IgD-negative memory B cell (primary cell): ENCODE measurements around the gene DBF4B. TPM values are rescaled to one million over a fixed set of nuclear protein-coding genes. Genes with fewer than 3 reads are reported as not detected.
A peak's percentile ranks its signal among the peaks of the same experiment; 100 is the strongest.

Experiments used
- H3K27ac Mint-ChIP-seq, 3 donors: one replicate each; pipeline ENCODE4 v1.8.0; 2020 to 2022; ENCODE audit warnings: mild to moderate bottlenecking in 3 of 3, mixed read lengths in 3 of 3, moderate library complexity in 1 of 3
- H3K27me3 Mint-ChIP-seq: one replicate; pipeline ENCODE4 v1.8.0; 2021; ENCODE audit warnings: mixed read lengths
- H3K36me3 Mint-ChIP-seq: one replicate; pipeline ENCODE4 v1.8.0; 2020; ENCODE audit warnings: mild to moderate bottlenecking, mixed read lengths
- H3K4me1 Mint-ChIP-seq, 3 donors: one replicate each; pipeline ENCODE4 v1.8.0; 2020 to 2022; ENCODE audit warnings: mixed read lengths in 3 of 3, mild to moderate bottlenecking in 1 of 3
- H3K4me3 Mint-ChIP-seq, 4 donors: one replicate each; pipeline ENCODE4 v1.8.0; 2020 to 2022; ENCODE audit warnings: mild to moderate bottlenecking in 4 of 4, mixed read lengths in 4 of 4, moderate library complexity in 3 of 4
- H3K9me3 Mint-ChIP-seq, 3 donors: one replicate each; pipeline ENCODE4 v1.8.0; 2020 to 2021; ENCODE audit warnings: mixed read lengths in 3 of 3, mild to moderate bottlenecking in 1 of 3
- polyA plus RNA-seq: library from polyadenylated mRNA; unstranded; fragments of 300-500 nt; fragmentation: Illumina TruSeq; gene quantifications from one replicate; pipeline ENCODE4 v1.2.3, GENCODE V29; 2021

DBF4B gene
- polyA plus RNA-seq, 1 donor from 2014 or later, result 1.1 TPM

DNA sequence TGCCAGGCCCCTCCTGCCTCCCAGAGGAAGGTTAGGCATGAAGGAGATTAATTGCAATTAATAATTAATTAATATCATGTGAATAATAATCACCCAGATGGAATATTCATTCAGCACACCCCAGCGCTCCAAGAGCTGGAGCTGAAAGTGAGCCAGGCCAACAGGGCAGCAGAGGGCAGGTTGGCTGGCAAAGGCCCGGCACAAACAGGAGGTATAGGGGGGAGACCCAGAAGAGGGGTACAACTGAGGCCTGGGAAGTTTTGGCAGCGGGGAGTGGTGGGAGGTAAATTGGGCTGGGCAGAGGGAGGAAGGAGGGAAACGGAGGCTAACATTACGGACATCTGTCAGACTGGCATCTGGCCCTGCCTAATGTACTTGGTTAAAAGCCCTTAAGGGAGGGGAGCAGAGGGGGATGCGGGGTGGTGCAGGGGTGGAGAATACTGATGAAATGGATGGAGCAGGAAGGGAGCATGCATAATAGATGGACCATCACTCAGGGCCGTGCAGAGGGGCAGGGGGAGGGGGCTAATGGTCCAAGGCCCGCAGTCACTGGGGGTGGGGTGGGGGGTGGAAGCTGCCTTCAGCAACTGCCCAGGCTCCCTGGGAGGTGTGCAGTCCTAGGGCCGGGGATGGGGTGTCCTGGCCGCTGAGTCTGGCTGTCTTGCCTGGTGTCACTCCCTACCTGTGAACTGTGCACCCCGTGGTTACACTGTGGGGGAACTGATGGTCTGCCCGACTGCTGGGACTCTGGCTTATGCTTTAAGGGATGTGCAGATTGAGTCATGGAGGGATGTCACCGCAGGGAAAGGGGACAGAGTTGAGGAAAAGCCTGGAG lies 52.2 kb downstream of the DBF4B start:
- peaks cover 19% of the 10 kb centered on the region for H3K27me3 Mint-ChIP-seq
- H3K36me3 Mint-ChIP-seq, result no peaks in the 10 kb centered on the region

DNA sequence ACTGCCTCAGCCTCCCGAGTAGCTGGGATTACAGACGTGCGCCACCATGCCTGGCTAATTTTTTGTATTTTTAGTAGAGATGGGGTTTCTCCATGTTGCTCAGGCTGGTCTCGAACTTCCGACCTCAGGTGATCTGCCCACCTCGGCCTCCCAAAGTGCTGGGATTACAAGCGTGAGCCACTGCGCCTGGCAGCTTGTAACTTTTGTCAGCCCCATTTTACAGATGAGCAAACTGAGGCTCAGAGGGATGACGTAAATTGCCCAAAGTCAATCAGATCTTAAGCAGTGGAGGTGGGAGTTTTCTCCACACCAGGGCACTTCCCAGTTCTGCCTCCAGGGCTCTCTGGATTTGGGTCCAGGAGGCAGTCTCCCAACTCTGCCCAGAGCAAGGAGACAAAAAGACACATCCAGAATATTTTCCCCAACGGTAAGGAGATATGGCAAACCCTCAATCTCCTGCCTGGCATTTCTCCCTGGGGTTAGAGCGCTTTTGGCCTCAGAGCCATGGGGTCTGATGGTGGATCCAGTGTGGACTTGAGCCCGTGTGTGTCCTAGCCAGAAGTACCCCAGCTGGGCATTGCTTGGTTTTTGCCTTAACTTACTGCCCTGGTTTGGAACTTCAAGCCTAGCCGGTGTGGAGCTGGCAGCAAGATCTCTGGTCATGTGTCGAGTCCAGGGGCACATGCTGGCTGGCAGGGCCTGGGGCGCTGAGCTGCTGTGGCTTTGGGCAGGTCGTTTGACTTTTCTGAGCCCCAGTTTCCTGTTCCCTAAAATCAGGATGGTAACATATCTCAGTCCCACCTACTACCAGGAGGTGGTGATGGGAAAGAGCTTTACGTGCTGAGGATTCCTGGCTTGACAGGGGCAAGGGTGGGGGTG lies 53.7 kb downstream of the DBF4B start:
- Mint-ChIP-seq H3K36me3 (no peaks in the 10 kb centered on the region), H3K27me3 (peaks cover 22% of the 10 kb centered on the region), H3K9me3 (no peaks in the 10 kb centered on the region)

More for the DNA sequence above, 52.2 kb downstream of the DBF4B start:
- Mint-ChIP-seq H3K4me1 (peaks cover 0 to 2% (median 0%) of the 10 kb centered on the region in 3 donors), H3K4me3 (peak overlapping the region in 3 of 4 donors; percentile 60 to 76 (median 67)), H3K27ac (peak overlapping the region in 1 of 3 donors; percentile 35), H3K9me3 (no peaks in the 10 kb centered on the region)

DNA sequence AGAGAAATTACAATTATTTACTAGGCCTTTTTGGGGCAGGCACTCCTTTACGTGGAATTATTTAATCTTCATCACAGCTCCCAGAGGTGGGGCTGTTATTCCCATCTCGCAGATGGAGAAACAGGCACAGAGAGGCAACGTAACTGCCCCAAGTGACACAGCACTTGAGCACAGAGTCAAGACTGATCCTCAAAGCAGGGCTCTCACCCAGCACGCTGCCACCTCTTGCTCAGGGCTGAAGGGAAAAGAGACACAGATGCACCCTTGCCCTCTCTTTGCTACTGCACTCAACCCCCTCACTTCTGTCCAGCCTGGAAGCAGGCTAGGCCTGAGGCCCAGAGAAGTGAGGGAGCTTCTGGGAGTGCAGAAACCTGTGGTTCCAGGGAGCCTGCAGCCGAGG lies 54.7 kb downstream of the DBF4B start:
- H3K4me3 Mint-ChIP-seq, result no peak overlapping the region
- no peak overlapping the region for H3K27ac Mint-ChIP-seq
- no peaks in the 10 kb centered on the region for H3K36me3 Mint-ChIP-seq
- peaks cover 15% of the 10 kb centered on the region for H3K27me3 Mint-ChIP-seq
- peaks cover 0 to 2% (median 0%) of the 10 kb centered on the region in 3 donors for H3K4me1 Mint-ChIP-seq
- H3K9me3 Mint-ChIP-seq, result no peaks in the 10 kb centered on the region

More for the DNA sequence above, 53.7 kb downstream of the DBF4B start:
- Mint-ChIP-seq H3K4me1 (peaks cover 0 to 2% (median 0%) of the 10 kb centered on the region in 3 donors), H3K4me3 (no peak overlapping the region), H3K27ac (no peak overlapping the region)

DNA sequence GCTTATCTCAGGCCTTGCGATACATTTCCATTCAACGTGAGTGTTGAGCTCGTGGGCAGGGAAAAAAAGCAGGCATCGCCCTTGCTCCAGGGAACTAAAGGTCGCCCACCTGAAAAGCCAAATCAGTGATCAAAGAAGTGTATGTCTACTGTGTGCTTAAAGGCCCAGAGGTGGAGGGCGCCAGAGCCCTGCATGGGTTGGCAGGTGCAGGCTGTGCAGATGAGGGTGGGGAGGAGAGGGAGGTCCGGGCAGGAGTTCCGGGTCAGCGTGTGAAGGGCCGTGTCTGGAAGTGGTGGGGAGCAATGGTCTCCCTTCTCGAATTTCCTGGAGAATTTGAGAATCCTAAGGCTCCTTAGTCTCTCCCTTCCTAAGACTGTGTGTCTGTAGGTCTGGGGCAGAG lies 57.5 kb downstream of the DBF4B start:
- no peaks in the 10 kb centered on the region for H3K36me3 Mint-ChIP-seq
- H3K27me3 Mint-ChIP-seq, result peaks cover 13% of the 10 kb centered on the region
- H3K4me1 Mint-ChIP-seq, result no peaks in the 10 kb centered on the region
- peak overlapping the region in 1 of 3 donors; percentile 50 for H3K27ac Mint-ChIP-seq
- no peaks in the 10 kb centered on the region for H3K9me3 Mint-ChIP-seq
- H3K4me3 Mint-ChIP-seq, result no peak overlapping the region

DNA sequence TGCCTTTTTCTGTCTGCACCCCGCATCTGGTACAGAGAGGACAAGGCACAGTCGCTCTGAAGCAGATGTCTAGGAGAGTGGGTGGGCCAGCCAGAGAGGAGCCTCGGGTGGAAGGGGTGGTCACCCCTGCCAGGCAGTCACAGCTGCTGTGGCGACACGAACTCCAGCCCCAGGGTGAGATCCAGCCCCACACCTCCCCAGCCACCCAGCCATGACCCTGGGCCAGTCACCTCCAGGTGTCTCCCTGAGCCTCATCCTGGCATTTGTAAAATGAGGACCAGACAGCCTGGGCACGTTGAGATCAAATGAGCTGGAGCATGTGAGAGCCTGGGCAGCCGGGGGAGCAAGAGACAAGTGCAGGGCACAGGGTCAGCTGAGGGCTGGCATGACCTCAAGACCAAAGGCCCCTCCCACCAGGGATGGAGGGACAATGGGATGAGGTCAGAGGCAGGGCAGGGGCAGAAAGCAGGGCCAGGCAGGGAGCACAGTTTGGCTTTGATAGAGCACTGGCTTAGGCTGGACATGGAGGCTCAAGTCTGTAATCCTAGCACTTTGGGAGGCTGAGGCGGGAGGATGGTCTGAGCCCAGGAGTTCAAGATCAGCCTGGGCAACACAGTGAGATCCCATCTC lies 58.1 kb downstream of the DBF4B start:
- H3K36me3 Mint-ChIP-seq, result no peaks in the 10 kb centered on the region
- no peaks in the 10 kb centered on the region for H3K9me3 Mint-ChIP-seq
- H3K4me3 Mint-ChIP-seq, result no peak overlapping the region
- H3K27ac Mint-ChIP-seq, result peak overlapping the region in 1 of 3 donors; percentile 50
- H3K4me1 Mint-ChIP-seq, result no peaks in the 10 kb centered on the region
- H3K27me3 Mint-ChIP-seq, result peaks cover 13% of the 10 kb centered on the region

DNA sequence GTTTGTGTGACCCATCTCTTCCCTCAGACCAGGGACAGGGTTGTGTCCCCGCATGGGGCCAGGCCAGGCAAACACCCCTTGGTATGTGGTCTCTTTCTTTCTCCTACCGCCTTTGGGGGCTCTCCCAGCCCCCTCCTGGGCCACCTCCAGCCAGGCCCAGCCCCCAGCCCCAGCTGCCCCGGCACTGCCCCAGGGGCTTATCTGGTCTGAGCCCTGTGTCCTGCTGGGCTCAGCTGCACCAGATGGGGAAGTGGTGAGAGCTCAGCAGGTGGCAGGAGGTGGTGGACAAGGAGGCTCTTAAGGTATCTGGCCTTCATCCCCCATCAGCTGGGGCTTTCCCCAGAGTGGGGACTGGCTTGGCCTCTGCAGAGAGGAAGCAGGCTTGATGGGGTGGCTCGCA lies 59.0 kb downstream of the DBF4B start:
- Mint-ChIP-seq H3K36me3 (no peaks in the 10 kb centered on the region), H3K9me3 (no peaks in the 10 kb centered on the region)

DNA sequence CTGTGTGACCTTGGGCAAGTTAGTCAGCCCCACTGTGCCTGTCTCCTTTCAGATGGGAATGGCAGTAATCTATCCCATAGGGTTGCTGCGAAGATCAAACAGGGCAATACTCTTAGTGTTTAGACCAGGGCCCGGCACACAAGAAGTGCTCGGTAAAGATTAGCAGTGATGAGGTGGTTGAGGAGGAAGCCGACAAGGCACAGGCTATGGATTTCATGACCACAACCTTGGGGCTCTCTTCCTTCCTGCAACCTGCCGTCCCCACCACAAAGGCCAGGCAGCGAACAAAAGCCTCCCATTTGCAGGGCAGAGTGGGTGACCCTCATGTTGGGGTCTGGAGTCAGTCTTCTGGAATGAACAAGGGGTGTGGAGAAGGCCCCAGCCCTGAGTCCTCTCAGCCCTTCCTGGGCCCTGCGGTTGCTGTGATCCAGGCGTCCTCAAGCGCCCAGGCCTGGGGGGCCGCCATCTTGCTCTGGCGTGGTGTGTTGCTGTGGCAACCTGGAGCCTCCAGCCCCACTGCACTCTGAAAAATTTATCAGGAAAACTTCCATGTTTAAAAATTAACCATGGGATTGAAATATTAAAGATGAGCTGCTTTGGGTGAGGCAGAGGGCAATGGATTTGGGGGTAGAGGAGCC lies 60.2 kb downstream of the DBF4B start:
- Mint-ChIP-seq H3K4me1 (no peaks in the 10 kb centered on the region), H3K36me3 (no peaks in the 10 kb centered on the region), H3K4me3 (no peak overlapping the region), H3K9me3 (no peaks in the 10 kb centered on the region), H3K27me3 (peaks cover 13% of the 10 kb centered on the region), H3K27ac (no peak overlapping the region)

More for the DNA sequence above, 59.0 kb downstream of the DBF4B start:
- Mint-ChIP-seq H3K4me1 (no peaks in the 10 kb centered on the region), H3K4me3 (no peak overlapping the region), H3K27ac (no peak overlapping the region), H3K27me3 (peaks cover 13% of the 10 kb centered on the region)

DNA sequence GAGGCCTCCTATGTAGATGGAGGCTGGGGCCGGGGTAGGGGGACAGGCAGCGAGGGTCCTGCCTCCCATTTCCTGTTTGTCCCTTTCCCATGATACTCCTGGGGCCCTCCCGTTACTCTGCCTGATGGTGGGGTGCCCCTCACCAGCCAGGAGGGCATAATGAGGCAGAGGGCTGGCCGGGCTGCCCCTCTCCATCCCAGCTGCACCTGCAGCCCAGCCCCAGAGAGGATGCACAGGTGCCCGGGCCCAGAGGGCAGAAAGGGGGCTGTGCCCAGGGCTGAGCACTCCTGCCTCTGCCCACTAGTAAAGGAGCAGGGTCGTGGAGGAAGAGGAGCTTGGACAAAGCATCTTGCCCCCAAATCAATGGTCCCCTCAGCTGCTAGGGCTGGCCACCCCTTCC lies 60.8 kb downstream of the DBF4B start:
- H3K27ac Mint-ChIP-seq, result no peak overlapping the region
- H3K4me1 Mint-ChIP-seq, result no peaks in the 10 kb centered on the region
- H3K27me3 Mint-ChIP-seq, result peaks cover 13% of the 10 kb centered on the region
- no peaks in the 10 kb centered on the region for H3K36me3 Mint-ChIP-seq
- no peaks in the 10 kb centered on the region for H3K9me3 Mint-ChIP-seq
- H3K4me3 Mint-ChIP-seq, result no peak overlapping the region

DNA sequence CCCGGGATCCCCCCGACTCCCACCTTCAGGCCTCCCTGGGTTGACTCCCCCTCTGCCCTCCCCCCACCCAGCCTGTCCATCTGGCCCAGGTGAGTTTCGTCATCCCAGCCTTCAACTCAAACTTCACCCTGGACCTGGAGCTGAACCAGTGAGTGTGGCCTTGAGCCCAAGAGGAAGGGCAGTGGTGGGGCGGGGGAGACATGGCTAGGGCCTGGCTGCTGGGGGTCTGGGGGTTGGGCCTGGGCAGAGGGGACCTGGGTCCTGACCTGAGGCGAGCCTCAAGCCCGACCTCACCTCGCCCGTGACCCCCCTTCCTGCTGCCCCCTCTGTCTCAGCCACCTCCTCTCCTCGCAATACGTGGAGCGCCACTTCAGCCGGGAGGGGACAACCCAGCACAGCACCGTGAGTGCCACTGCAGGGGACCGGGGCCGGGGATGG lies 61.2 kb downstream of the DBF4B start:
- Mint-ChIP-seq H3K36me3 (no peaks in the 10 kb centered on the region), H3K4me1 (no peaks in the 10 kb centered on the region), H3K27me3 (peaks cover 8% of the 10 kb centered on the region), H3K27ac (no peak overlapping the region), H3K4me3 (no peak overlapping the region), H3K9me3 (no peaks in the 10 kb centered on the region)

DNA sequence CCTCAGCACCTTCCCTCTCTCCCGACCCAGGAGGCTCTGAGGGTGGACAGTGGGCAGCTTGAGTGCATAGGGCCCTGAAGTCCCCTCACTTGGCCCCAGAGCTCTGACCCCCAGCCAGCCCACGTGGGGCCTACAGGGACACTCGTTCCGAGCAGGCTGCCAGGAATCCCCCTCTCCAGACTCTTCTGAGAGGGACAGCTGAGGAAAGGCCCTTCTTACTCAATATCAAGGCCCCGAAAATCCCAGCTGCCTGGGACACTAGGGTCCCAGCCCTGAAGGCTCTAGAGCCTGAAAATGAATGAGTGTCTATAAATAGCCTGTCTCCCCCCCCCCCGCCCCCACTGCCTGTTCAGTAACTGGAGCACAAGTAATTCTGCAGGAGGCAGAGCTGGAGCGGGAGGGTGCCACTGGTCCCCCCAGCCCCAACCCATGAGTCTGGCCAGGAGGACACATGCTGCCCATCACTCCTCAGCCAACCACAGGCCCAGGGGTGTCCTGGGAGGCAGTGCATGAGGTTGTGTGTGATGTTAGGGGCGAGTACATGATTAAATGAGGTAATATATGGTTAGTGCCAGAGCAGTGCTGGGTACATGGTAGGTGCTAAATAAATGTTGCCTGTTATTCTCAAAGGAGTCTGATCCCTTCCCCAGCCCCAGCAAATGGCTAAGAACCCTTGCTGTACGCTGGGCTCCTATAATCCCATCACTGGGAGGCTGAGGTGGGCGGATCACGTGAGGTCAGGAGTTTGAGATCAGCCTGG lies 61.9 kb downstream of the DBF4B start:
- Mint-ChIP-seq H3K9me3 (no peaks in the 10 kb centered on the region), H3K27ac (no peak overlapping the region), H3K4me1 (peaks cover 0 to 2% (median 2%) of the 10 kb centered on the region in 3 donors), H3K27me3 (peaks cover 5% of the 10 kb centered on the region), H3K36me3 (no peaks in the 10 kb centered on the region), H3K4me3 (no peak overlapping the region)

DNA sequence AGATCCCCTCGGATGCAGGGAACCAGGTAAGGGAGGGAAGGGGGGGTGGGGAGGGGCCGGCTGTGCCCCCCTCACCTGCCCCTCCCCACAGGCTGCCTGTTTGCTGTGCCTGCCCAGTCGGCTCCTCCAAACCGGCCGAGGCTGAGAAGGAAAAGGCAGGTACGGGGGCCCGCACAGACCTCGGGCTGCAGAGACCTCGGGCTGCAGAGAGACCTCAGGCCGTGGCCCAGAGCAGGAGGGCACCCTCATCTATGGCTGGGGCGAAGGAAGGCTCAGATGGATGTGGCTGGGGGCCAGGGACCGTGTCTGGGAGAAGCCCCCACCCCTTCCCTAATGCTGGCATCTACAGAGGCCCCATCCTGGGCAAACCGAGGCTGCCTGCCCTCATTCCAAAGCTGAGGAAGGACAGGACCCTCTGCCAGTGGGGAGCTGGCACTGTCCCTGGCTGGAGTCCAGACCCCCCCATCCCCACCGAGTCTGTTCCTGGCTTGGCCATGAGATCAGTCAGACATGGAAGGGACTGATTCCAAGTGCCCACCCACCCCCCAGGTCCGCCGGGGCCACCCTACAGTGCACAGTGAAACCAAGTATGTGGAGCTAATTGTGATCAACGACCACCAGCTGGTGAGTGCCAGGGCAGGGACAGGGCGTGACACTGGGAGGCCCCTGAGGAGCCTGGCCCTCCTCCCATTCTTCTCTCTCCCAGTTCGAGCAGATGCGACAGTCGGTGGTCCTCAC lies 64.0 kb downstream of the DBF4B start:
- peaks cover 4% of the 10 kb centered on the region for H3K27me3 Mint-ChIP-seq
- H3K9me3 Mint-ChIP-seq, result no peaks in the 10 kb centered on the region
- H3K4me3 Mint-ChIP-seq, result no peak overlapping the region
- no peaks in the 10 kb centered on the region for H3K36me3 Mint-ChIP-seq
- H3K27ac Mint-ChIP-seq, result no peak overlapping the region
- H3K4me1 Mint-ChIP-seq, result peaks cover 0 to 6% (median 2%) of the 10 kb centered on the region in 3 donors

DNA sequence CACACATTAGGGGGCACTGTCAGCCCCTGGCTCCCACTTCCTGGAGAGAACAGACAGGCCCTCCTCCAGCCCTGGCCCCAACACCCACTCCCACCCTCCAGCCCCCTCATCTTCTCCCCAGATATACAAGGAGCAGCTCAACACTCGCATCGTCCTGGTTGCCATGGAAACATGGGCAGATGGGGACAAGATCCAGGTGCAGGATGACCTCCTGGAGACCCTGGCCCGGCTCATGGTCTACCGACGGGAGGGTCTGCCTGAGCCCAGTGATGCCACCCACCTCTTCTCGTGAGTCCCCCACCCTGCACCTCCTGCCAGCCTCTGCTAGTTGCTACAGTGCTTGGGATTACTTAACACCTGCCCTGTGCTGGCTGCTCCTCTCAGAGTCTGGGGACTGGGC lies 64.7 kb downstream of the DBF4B start:
- no peaks in the 10 kb centered on the region for H3K36me3 Mint-ChIP-seq
- H3K27me3 Mint-ChIP-seq, result peaks cover 3% of the 10 kb centered on the region
- peaks cover 0 to 6% (median 2%) of the 10 kb centered on the region in 3 donors for H3K4me1 Mint-ChIP-seq
- no peak overlapping the region for H3K27ac Mint-ChIP-seq
- no peaks in the 10 kb centered on the region for H3K9me3 Mint-ChIP-seq
- H3K4me3 Mint-ChIP-seq, result peak overlapping the region in 1 of 4 donors; percentile 76

DNA sequence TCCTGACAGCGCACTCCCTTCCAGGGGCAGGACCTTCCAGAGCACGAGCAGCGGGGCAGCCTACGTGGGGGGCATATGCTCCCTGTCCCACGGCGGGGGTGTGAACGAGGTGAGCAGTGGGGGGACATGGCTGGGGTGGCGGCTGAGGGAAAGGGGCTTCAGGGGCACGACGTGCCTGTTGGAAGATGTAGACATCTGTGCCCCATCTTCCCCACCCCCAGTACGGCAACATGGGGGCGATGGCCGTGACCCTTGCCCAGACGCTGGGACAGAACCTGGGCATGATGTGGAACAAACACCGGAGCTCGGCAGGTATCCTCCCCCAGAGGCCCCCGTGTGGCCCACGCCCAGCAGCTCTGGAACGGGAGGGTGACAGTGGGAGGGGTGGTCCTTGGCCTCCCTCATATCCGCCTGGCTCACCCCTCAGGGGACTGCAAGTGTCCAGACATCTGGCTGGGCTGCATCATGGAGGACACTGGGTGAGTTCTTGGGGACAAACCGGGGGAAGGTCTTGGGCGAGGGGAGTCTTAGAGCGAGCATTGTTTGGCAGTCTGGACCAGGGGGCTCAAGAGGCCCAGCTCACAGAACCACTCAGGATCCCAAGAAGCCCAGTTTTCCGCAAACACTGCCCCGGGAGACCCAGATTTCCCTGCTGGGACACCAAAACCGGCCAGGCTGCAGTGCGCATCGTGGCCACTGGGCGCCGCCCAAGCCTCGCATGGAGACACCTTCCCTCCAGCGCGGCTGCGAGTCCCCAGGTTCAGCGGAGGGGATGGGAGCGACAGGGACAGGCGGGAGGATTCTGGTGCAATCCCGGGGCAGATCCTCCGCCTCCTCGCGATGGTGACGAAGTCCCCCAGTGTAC lies 66.0 kb downstream of the DBF4B start:
- H3K27me3 Mint-ChIP-seq, result peaks cover 4% of the 10 kb centered on the region
- H3K4me3 Mint-ChIP-seq, result peak overlapping the region; percentile 76 to 97 (median 91)
- no peaks in the 10 kb centered on the region for H3K9me3 Mint-ChIP-seq
- peaks cover 2 to 6% (median 5%) of the 10 kb centered on the region in 3 donors for H3K4me1 Mint-ChIP-seq
- H3K27ac Mint-ChIP-seq, result peak overlapping the region in 1 of 3 donors; percentile 10
- H3K36me3 Mint-ChIP-seq, result no peaks in the 10 kb centered on the region
